Stimulated activated naive CD8-positive, alpha-beta T cell treated with anti-CD3 and anti-CD28 coated beads, Interleukin-15, amount 100 ng/mL, for 72 hours (primary cell): ENCODE measurements around the gene KCNB1.
"Not testable (repeated sequence)": the region's sequence is repeated elsewhere in the genome, so short reads cannot be mapped to it uniquely, and the experiment has no call there.

Experiments
- ATAC-seq: fragments of 150-1000 bp; cut with Tn5 transposase; 2 replicates; pipeline ENCODE4 v1.10.0; 2021; ENCODE audit warnings: mild to moderate bottlenecking, moderate library complexity
- DNase-seq, 2 donors: peaks; one replicate each; pipeline ENCODE4 v3.0.0; 2021 to 2022
- H3K27ac Mint-ChIP-seq, 2 donors: one replicate each; pipeline ENCODE4 v1.8.0; 2022; ENCODE audit warnings: mild to moderate bottlenecking in 2 of 2, mixed read lengths in 2 of 2, moderate library complexity in 2 of 2
- H3K27me3 Mint-ChIP-seq: one replicate; pipeline ENCODE4 v1.8.0; 2022; ENCODE audit warnings: mixed read lengths
- H3K4me1 Mint-ChIP-seq: one replicate; pipeline ENCODE4 v1.8.0; 2022; ENCODE audit warnings: mild to moderate bottlenecking, mixed read lengths
- H3K4me3 Mint-ChIP-seq, 2 donors: one replicate each; pipeline ENCODE4 v1.8.0; 2022; ENCODE audit warnings: mild to moderate bottlenecking in 2 of 2, mixed read lengths in 2 of 2, moderate library complexity in 1 of 2
- H3K9me3 Mint-ChIP-seq, 2 donors: one replicate each; pipeline ENCODE4 v1.8.0; 2022; ENCODE audit warnings: mixed read lengths in 2 of 2

KCNB1 gene

GRCh38 chr20:49315580-49315979 lies 166.9 kb downstream of the KCNB1 start:
- Mint-ChIP-seq H3K27me3 (peaks cover 56% of the 10 kb centered on the region), H3K4me3 (no peak overlapping the region), H3K4me1 (peaks cover 24% of the 10 kb centered on the region), H3K27ac (no peak overlapping the region), H3K9me3 (peaks cover 6 to 7% of the 10 kb centered on the region in 2 donors)
- ATAC-seq: no peak
- no peak for DNase-seq

GRCh38 chr20:49314052-49314451 lies 168.4 kb downstream of the KCNB1 start:
- not testable (repeated sequence) for DNase-seq, H3K4me3 Mint-ChIP-seq, ATAC-seq
- Mint-ChIP-seq H3K27ac (peak overlapping the region in 1 of 2 donors; percentile 37), H3K9me3 (peaks cover 6 to 14% of the 10 kb centered on the region in 2 donors), H3K4me1 (peaks cover 27% of the 10 kb centered on the region), H3K27me3 (peaks cover 47% of the 10 kb centered on the region)
